K562 (cell line): ENCODE results near the gene KLK2.

ENCODE experiments used
- CUX1 ChIP-seq: fragments of 200-800 bp; sonication (Bioruptor generic); IDR thresholded peaks from 2 replicates; pipeline ENCODE4 v1.6.1; 2016; ENCODE audit warnings: missing genetic modification characterization, missing compliant biosample characterization
- IRF2 ChIP-seq: sonication (generic); formaldehyde crosslinking; IDR thresholded peaks from 2 replicates; pipeline ENCODE4 v1.8.1; 2022; ENCODE audit warnings: mild to moderate bottlenecking, missing genetic modification reagents
- SIN3A ChIP-seq, 2 experiments: fragments of 150-350 bp in 1 of 2; IDR thresholded peaks; 2 replicates each; pipeline ENCODE4 v1.6.1; 2011 to 2016; ENCODE audit warnings: borderline replicate concordance in 2 of 2, low read depth in 2 of 2, low read length in 2 of 2, mild to moderate bottlenecking in 2 of 2, moderate library complexity in 2 of 2; ENCODE audit not compliant: control insufficient read depth in 1 of 2
- ZEB2 ChIP-seq: fragments of 450-650 bp; IDR thresholded peaks from 2 replicates; pipeline ENCODE4 v1.6.1; 2016
- ZKSCAN8 ChIP-seq: fragments of 200-800 bp; sonication (Bioruptor generic); IDR thresholded peaks from 2 replicates; pipeline ENCODE4 v1.6.1; 2016; ENCODE audit warnings: missing genetic modification characterization, missing compliant biosample characterization
- ZNF445 ChIP-seq: fragments of 250-450 bp; sonication (Bioruptor Pico); IDR thresholded peaks from 2 replicates; pipeline ENCODE4 v1.4.0; 2020; ENCODE audit warnings: low read depth, mild to moderate bottlenecking, moderate library complexity
- ZZZ3 ChIP-seq: fragments of 450-650 bp; IDR thresholded peaks from 2 replicates; pipeline ENCODE4 v1.6.1; 2016; ENCODE audit warnings: antibody characterized with exemption, mild to moderate bottlenecking, moderate library complexity
- TF ChIP-seq, protein P1 (sequence below): fragments of 250-450 bp; sonication (Bioruptor Pico); IDR thresholded peaks from 2 replicates; pipeline ENCODE4 v1.5.0; 2020; ENCODE audit warnings: mild to moderate bottlenecking, borderline replicate concordance
- TF ChIP-seq, protein P2 (sequence below): fragments of 250-450 bp; sonication (Bioruptor Pico); IDR thresholded peaks from 2 replicates; pipeline ENCODE4 v1.5.0; 2022; ENCODE audit warnings: mild to moderate bottlenecking
- TF ChIP-seq, protein P3 (sequence below), 2 experiments: fragments of 450-650 bp; formaldehyde crosslinking in 1 of 2; IDR thresholded peaks; 2 replicates each; pipeline versions ENCODE4 v1.4.0 to v1.6.1; 2014 to 2020; ENCODE audit warnings: mild to moderate bottlenecking in 2 of 2, borderline replicate concordance in 1 of 2, low read depth in 1 of 2

- TF ChIP-seq ZEB2 (no peak), CUX1 (CRISPR knock-in tag) (no peak), IRF2 (CRISPR knock-in tag) (no peak), SIN3A (IDR thresholded peaks at IDR 0.05; ENCODE audit: borderline replicate concordance in 2 of 2, control insufficient read depth in 1 of 2, low read depth in 2 of 2, low read length in 2 of 2) (no peak), ZNF445 (no peak), ZKSCAN8 (CRISPR knock-in tag) (no peak), ZZZ3 (no peak)
- TF ChIP-seq, protein P1, sequence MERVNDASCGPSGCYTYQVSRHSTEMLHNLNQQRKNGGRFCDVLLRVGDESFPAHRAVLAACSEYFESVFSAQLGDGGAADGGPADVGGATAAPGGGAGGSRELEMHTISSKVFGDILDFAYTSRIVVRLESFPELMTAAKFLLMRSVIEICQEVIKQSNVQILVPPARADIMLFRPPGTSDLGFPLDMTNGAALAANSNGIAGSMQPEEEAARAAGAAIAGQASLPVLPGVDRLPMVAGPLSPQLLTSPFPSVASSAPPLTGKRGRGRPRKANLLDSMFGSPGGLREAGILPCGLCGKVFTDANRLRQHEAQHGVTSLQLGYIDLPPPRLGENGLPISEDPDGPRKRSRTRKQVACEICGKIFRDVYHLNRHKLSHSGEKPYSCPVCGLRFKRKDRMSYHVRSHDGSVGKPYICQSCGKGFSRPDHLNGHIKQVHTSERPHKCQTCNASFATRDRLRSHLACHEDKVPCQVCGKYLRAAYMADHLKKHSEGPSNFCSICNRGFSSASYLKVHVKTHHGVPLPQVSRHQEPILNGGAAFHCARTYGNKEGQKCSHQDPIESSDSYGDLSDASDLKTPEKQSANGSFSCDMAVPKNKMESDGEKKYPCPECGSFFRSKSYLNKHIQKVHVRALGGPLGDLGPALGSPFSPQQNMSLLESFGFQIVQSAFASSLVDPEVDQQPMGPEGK (CRISPR knock-in tag): no peak
- TF ChIP-seq, protein P2, sequence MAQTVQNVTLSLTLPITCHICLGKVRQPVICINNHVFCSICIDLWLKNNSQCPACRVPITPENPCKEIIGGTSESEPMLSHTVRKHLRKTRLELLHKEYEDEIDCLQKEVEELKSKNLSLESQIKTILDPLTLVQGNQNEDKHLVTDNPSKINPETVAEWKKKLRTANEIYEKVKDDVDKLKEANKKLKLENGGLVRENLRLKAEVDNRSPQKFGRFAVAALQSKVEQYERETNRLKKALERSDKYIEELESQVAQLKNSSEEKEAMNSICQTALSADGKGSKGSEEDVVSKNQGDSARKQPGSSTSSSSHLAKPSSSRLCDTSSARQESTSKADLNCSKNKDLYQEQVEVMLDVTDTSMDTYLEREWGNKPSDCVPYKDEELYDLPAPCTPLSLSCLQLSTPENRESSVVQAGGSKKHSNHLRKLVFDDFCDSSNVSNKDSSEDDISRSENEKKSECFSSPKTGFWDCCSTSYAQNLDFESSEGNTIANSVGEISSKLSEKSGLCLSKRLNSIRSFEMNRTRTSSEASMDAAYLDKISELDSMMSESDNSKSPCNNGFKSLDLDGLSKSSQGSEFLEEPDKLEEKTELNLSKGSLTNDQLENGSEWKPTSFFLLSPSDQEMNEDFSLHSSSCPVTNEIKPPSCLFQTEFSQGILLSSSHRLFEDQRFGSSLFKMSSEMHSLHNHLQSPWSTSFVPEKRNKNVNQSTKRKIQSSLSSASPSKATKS (CRISPR knock-in tag): no peak
- TF ChIP-seq, protein P3, sequence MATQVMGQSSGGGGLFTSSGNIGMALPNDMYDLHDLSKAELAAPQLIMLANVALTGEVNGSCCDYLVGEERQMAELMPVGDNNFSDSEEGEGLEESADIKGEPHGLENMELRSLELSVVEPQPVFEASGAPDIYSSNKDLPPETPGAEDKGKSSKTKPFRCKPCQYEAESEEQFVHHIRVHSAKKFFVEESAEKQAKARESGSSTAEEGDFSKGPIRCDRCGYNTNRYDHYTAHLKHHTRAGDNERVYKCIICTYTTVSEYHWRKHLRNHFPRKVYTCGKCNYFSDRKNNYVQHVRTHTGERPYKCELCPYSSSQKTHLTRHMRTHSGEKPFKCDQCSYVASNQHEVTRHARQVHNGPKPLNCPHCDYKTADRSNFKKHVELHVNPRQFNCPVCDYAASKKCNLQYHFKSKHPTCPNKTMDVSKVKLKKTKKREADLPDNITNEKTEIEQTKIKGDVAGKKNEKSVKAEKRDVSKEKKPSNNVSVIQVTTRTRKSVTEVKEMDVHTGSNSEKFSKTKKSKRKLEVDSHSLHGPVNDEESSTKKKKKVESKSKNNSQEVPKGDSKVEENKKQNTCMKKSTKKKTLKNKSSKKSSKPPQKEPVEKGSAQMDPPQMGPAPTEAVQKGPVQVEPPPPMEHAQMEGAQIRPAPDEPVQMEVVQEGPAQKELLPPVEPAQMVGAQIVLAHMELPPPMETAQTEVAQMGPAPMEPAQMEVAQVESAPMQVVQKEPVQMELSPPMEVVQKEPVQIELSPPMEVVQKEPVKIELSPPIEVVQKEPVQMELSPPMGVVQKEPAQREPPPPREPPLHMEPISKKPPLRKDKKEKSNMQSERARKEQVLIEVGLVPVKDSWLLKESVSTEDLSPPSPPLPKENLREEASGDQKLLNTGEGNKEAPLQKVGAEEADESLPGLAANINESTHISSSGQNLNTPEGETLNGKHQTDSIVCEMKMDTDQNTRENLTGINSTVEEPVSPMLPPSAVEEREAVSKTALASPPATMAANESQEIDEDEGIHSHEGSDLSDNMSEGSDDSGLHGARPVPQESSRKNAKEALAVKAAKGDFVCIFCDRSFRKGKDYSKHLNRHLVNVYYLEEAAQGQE (IDR thresholded peaks at IDR 0.05; ENCODE audit: borderline replicate concordance): no peak
- TF ChIP-seq, protein P3 (CRISPR knock-in tag; IDR thresholded peaks at IDR 0.05; ENCODE audit: low read depth): no peak
Measured at GRCh38 chr19:50826492-50827240, 46.6 kb upstream of the KLK2 start.
